ENCODE measurements around the gene SOCS3. TPM values are rescaled to one million over a fixed set of nuclear protein-coding genes. Genes with fewer than 3 reads are reported as not detected.

SOCS3 gene
- total RNA-seq, 1 experiment from 2014 or later: 53.1 TPM

Other genes with a start within 250 kb of the SOCS3 start
- gene TMC6, start 231.3 kb downstream of the SOCS3 start, total RNA-seq (2021; ENCODE audit: unreplicated experiment): 58.0 TPM
- gene TMC8, start 229.3 kb downstream of the SOCS3 start, total RNA-seq (2021; ENCODE audit: unreplicated experiment): 1.4 TPM
- 0.67 TPM for gene C17orf99, start 213.7 kb downstream of the SOCS3 start, total RNA-seq (2021; ENCODE audit: unreplicated experiment)
- 204 TPM for gene SYNGR2, start 191.5 kb downstream of the SOCS3 start, total RNA-seq (2021; ENCODE audit: unreplicated experiment)
- gene TK1, start 173.0 kb downstream of the SOCS3 start, total RNA-seq (2021; ENCODE audit: unreplicated experiment): 153 TPM
- 59.3 TPM for gene AFMID, start 172.7 kb downstream of the SOCS3 start, total RNA-seq (2021; ENCODE audit: unreplicated experiment)
- gene BIRC5, start 145.8 kb downstream of the SOCS3 start, total RNA-seq (2021; ENCODE audit: unreplicated experiment): 119 TPM
- not detected for gene TMEM235, start 128.4 kb downstream of the SOCS3 start, total RNA-seq (2021; ENCODE audit: unreplicated experiment)
- 47.5 TPM for gene PGS1, start 18.6 kb upstream of the SOCS3 start, total RNA-seq (2021; ENCODE audit: unreplicated experiment)
- gene DNAH17, start 217.3 kb upstream of the SOCS3 start, total RNA-seq (2021; ENCODE audit: unreplicated experiment): 0.18 TPM